Prostate gland (tissue), 2 donors: ENCODE measurements around the gene CPLX3. TPM values are rescaled to one million over a fixed set of nuclear protein-coding genes. Genes with fewer than 3 reads are reported as not detected.
A peak's percentile ranks its signal among the peaks of the same experiment; 100 is the strongest.

ENCODE experiments used
- DNase-seq: peaks from one replicate; pipeline ENCODE4 v3.0.0-alpha.2; 2019; ENCODE audit warnings: low spot score
- H3K27ac ChIP-seq, 2 donors: fragments of 200-600 bp; sonication (generic); 2 replicates each; pipeline ENCODE4 v1.5.1; 2017 to 2019
- H3K27me3 ChIP-seq: fragments of 200-600 bp; sonication (generic); replicated peaks from 2 replicates; pipeline ENCODE4 v1.5.1; 2019; ENCODE audit not compliant: insufficient read depth
- H3K36me3 ChIP-seq, 2 donors: fragments of 200-600 bp; sonication (generic); 1 replicate in 1 of 2; 2 replicates in 1 of 2; pipeline versions ENCODE4 v1.5.1 to v1.8.1; 2017 to 2019
- H3K4me1 ChIP-seq: fragments of 200-600 bp; sonication (generic); replicated peaks from 2 replicates; pipeline ENCODE4 v1.5.1; 2019
- H3K4me3 ChIP-seq, 2 donors: fragments of 200-600 bp; sonication (generic); 2 replicates each; pipeline ENCODE4 v1.5.1; 2017 to 2019
- H3K9me3 ChIP-seq: fragments of 200-600 bp; sonication (generic); 2 replicates; pipeline ENCODE4 v1.5.1; 2017
- CTCF ChIP-seq, 4 experiments: fragments of 200-600 bp in 2 of 4; fragments of 450-650 bp in 2 of 4; sonication (generic) in 2 of 4; IDR thresholded peaks; 1 replicate in 3 of 4; 2 replicates in 1 of 4; pipeline ENCODE4 v1.5.1; 2016 to 2019; ENCODE audit warnings: antibody characterized with exemption in 4 of 4, mild to moderate bottlenecking in 2 of 4, moderate library complexity in 2 of 4
- POLR2A ChIP-seq: fragments of 450-650 bp; IDR thresholded peaks from one replicate; pipeline ENCODE4 v1.6.1; 2016; ENCODE audit warnings: antibody characterized with exemption, mild to moderate bottlenecking
- POLR2AphosphoS5 ChIP-seq: sonication (generic); formaldehyde crosslinking; IDR thresholded peaks from one replicate; pipeline ENCODE4 v1.6.1; 2017; ENCODE audit warnings: antibody characterized with exemption
- WGBS: methylation state at CpG from one replicate; pipeline ENCODE4 v1.1.5; 2018; 5-methylcytosine and 5-hydroxymethylcytosine counted together
- intact Hi-C: fragments of 100-400 bp; cut with DNase I; formaldehyde crosslinking; loops from one replicate; pipeline ENCODE4 v1.14.2; 2022
- total RNA-seq, 2 donors: library from RNA; depleted of rRNA; stranded (reverse); fragments of >200 nt; gene quantifications; one replicate each; pipeline ENCODE4 v1.1.0, GENCODE V29; 2016

CPLX3 gene
- total RNA-seq, 2 donors from 2014 or later = 40.5 to 59.8 TPM

DNA sequence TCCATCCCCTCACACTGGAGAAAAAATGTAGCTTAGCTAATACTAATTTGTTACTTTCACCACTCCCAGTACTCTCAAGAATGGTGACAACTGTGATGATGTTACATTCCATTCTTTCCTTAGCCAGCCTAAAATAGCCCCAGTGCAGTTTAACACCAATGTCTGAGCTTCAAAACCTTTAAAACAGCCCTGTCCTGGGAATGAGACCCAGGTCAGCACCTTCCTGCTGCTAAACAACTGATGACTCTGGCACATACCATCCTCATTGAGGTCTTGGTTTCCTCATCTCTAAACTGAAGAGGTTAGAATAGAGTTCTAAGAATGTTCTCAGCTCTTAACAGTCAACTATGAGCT lies 42.9 kb downstream of the CPLX3 start:
- peaks cover 23% of the 10 kb centered on the region for H3K4me1 ChIP-seq
- no peaks in the 10 kb centered on the region for H3K36me3 ChIP-seq
- H3K4me3 ChIP-seq = no peak overlapping the region
- no peak overlapping the region for H3K27ac ChIP-seq
- no peaks in the 10 kb centered on the region for H3K9me3 ChIP-seq
- TF ChIP-seq CTCF (IDR thresholded peaks at IDR 0.05) = no peak
- no peak for TF ChIP-seq POLR2AphosphoS5
- no peak for TF ChIP-seq POLR2A
- no peak for DNase-seq
- intact Hi-C loops = no loop called here
- no peaks in the 10 kb centered on the region for H3K27me3 ChIP-seq

GRCh38 chr15:74869726-74870407 lies 43.4 kb downstream of the CPLX3 start:
- DNase-seq = no peak
- Histone ChIP-seq H3K4me1 (peaks cover 23% of the 10 kb centered on the region), H3K4me3 (no peak overlapping the region), H3K9me3 (no peaks in the 10 kb centered on the region), H3K36me3 (no peaks in the 10 kb centered on the region), H3K27me3 (no peaks in the 10 kb centered on the region), H3K27ac (peak overlapping the region in 1 of 2 donors; percentile 9)
- intact Hi-C loops = no loop called here
- whole genome bisulfite sequencing = 51% methylated on average over 6 of the region's 6 CpGs
- TF ChIP-seq POLR2A = no peak
- TF ChIP-seq POLR2AphosphoS5 = no peak
- TF ChIP-seq CTCF (IDR thresholded peaks at IDR 0.05) = no peak

DNA sequence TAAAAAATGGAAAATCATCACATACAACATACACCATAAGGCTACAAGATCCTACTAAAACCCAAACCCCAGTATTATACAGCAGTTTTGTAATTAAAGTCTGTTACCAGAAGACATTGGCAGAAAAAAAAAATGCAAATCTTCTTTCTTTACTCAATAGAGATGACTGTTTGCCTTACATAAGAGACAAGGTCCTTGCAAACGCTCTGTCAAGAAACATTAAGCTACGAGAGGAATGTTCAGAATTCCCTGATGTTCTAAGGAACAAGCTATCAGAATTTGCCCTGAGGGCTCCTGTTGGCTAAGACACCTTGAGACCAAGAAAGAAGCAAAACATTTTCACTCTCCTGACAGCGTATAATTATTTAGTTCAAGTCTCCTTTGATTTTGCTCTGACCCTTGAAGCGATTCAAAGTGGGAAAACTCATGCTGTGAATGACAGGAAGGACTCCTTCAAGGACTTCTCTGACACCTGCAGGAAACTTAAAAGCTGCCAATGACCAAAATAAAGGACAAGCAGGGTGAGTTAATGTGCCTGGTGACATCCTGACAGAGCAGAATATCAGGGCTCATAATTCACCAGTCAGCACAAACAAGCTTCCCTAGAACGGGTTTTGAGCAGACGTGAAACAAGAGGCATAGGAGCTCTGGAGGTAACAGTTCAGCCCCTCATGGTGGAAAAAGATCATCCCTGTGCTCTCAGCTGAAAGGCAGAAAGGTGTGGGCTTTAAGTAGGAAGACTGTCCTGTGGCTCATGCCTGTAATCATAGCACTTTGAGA lies 44.2 kb downstream of the CPLX3 start:
- peaks cover 23% of the 10 kb centered on the region for H3K4me1 ChIP-seq
- intact Hi-C loops = no loop called here
- no peaks in the 10 kb centered on the region for H3K36me3 ChIP-seq
- 33% methylated on average over 6 of the region's 6 CpGs for WGBS
- no peaks in the 10 kb centered on the region for H3K9me3 ChIP-seq
- TF ChIP-seq CTCF (IDR thresholded peaks at IDR 0.05) (no peak), POLR2AphosphoS5 (no peak), POLR2A (no peak)
- H3K27ac ChIP-seq = peak overlapping the region in 1 of 2 donors; percentile 9
- DNase-seq = no peak
- H3K27me3 ChIP-seq = no peaks in the 10 kb centered on the region
- no peak overlapping the region for H3K4me3 ChIP-seq

DNA sequence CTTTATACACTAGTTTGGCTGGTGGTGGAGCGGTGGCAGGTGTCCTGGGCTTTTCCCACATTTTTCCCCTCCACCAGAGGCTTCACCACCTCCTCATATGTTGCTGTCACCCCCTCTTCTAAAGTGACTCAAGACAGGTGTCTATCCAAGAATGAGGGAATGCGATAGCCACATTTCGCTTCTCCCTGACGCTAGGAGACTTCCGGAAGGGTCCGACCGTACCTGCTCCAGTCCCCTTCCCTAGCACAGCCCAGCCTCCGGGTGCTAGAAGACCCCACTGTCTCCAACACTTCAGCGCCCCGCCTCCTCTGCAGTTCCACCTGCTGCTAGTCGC lies 46.2 kb downstream of the CPLX3 start:
- WGBS = 2% methylated on average over 11 of the region's 11 CpGs
- Histone ChIP-seq H3K27ac (peak overlapping the region; percentile 87 to 91), H3K4me3 (peak overlapping the region; percentile 67 to 75), H3K27me3 (no peaks in the 10 kb centered on the region), H3K36me3 (no peaks in the 10 kb centered on the region), H3K9me3 (no peaks in the 10 kb centered on the region), H3K4me1 (peaks cover 23% of the 10 kb centered on the region)
- intact Hi-C loops = no loop called here
- no peak for DNase-seq
- TF ChIP-seq POLR2AphosphoS5 (no peak), CTCF (IDR thresholded peaks at IDR 0.05) (no peak), POLR2A (no peak)
